B cell (primary cell): Measurements from ENCODE around the gene IGLL5. TPM values are rescaled to one million over a fixed set of nuclear protein-coding genes. Genes with fewer than 3 reads are reported as not detected.

Experiments
- ATAC-seq: fragments of 200-7000 bp; cut with Tn5 transposase; one replicate; pipeline ENCODE4 v1.10.0; 2021; ENCODE audit warnings: low read depth, mild to moderate bottlenecking, moderate number of reproducible peaks, moderate library complexity
- CTCF ChIA-PET: fragments of 350-600 bp; sonication (Branson Sonifier 250); formaldehyde crosslinking; loops from one replicate; lab custom pipeline; 2021; ENCODE audit warnings: antibody characterized with exemption, inconsistent platforms; lab: Charles Lee
- POLR2A ChIA-PET: fragments of 350-600 bp; sonication (Branson Sonifier 250); formaldehyde crosslinking; loops from one replicate; lab custom pipeline; 2021; ENCODE audit warnings: antibody characterized with exemption; lab: Charles Lee
- DNase-seq: peaks from one replicate; pipeline ENCODE4 v3.0.0; 2013
- H2AFZ ChIP-seq: 2 replicates; pipeline ENCODE4 v1.6.1; 2012; ENCODE audit warnings: mild to moderate bottlenecking, low read depth, low read length; ENCODE audit not compliant: insufficient read depth, poor library complexity, severe bottlenecking
- H3K27ac ChIP-seq, 2 donors: 1 replicate in 1 of 2; 2 replicates in 1 of 2; pipeline ENCODE4 v1.5.1; 2012 to 2013; ENCODE audit warnings: low read length in 2 of 2, mild to moderate bottlenecking in 2 of 2, moderate library complexity in 1 of 2
- H3K27me3 ChIP-seq, 4 experiments: fragments of 200-600 bp in 1 of 4; sonication (generic) in 1 of 4; replicated peaks in 1 of 4; 1 replicate in 2 of 4; 2 replicates in 2 of 4; pipeline versions ENCODE4 v1.6.1 to v1.7.0; 2013 to 2016; ENCODE audit warnings: low read length in 3 of 4, mild to moderate bottlenecking in 2 of 4, mixed read lengths in 1 of 4, moderate library complexity in 1 of 4; ENCODE audit not compliant: insufficient read depth in 4 of 4, control insufficient read depth in 3 of 4; ENCODE audit errors: control extremely low read depth in 1 of 4
- H3K36me3 ChIP-seq, 2 experiments: replicated peaks in 1 of 2; 1 replicate in 1 of 2; 2 replicates in 1 of 2; pipeline versions ENCODE4 v1.6.1 to v1.7.1; 2013; ENCODE audit warnings: low read length in 1 of 2; ENCODE audit not compliant: insufficient read depth in 2 of 2, control insufficient read depth in 1 of 2; ENCODE audit errors: control extremely low read depth in 1 of 2, extremely low read depth in 1 of 2
- H3K4me1 ChIP-seq, 2 donors: fragments of 200-600 bp in 1 of 2; sonication (generic) in 1 of 2; 1 replicate in 1 of 2; 2 replicates in 1 of 2; pipeline versions ENCODE4 v1.5.1 to v1.6.1; 2013 to 2017; ENCODE audit warnings: low read length in 2 of 2; ENCODE audit not compliant: control insufficient read depth in 2 of 2, insufficient read depth in 2 of 2
- H3K4me2 ChIP-seq: replicated peaks from 2 replicates; pipeline ENCODE3; 2012; ENCODE audit warnings: mild to moderate bottlenecking, low read depth, low read length; ENCODE audit not compliant: poor library complexity, severe bottlenecking
- H3K4me3 ChIP-seq, 5 experiments: fragments of 200-600 bp in 1 of 5; sonication (generic) in 1 of 5; 1 replicate in 3 of 5; 2 replicates in 2 of 5; pipeline versions ENCODE4 v1.5.1 to v1.7.0; 2011 to 2016; ENCODE audit warnings: low read length in 4 of 5, mild to moderate bottlenecking in 4 of 5, low read depth in 2 of 5, control low read depth in 1 of 5, moderate library complexity in 1 of 5; ENCODE audit not compliant: insufficient read depth in 1 of 5; ENCODE audit errors: control extremely low read depth in 1 of 5, extremely low read depth in 1 of 5
- H3K79me2 ChIP-seq: fragments of 200-600 bp; sonication (generic); one replicate; pipeline ENCODE4 v1.6.0; 2016; ENCODE audit warnings: low read length; ENCODE audit not compliant: control insufficient read depth, insufficient read depth
- H3K9ac ChIP-seq: fragments of 200-600 bp; sonication (generic); 2 replicates; pipeline ENCODE4 v1.6.1; 2017; ENCODE audit warnings: mild to moderate bottlenecking, low read length, moderate library complexity
- H3K9me3 ChIP-seq, 3 donors: one replicate each; pipeline versions ENCODE4 v1.6.1 to v1.7.1; 2013; ENCODE audit warnings: low read length in 2 of 3; ENCODE audit not compliant: control insufficient read depth in 2 of 3, insufficient read depth in 1 of 3; ENCODE audit errors: control extremely low read depth in 1 of 3
- H4K20me1 ChIP-seq: 2 replicates; pipeline ENCODE4 v1.6.0; 2012; ENCODE audit warnings: mild to moderate bottlenecking, low read length; ENCODE audit not compliant: insufficient read depth, control insufficient read depth, poor library complexity, severe bottlenecking
- H3K27ac Mint-ChIP-seq: one replicate; pipeline ENCODE4 v1.8.0; 2021; ENCODE audit warnings: mixed read lengths
- H3K27me3 Mint-ChIP-seq: one replicate; pipeline ENCODE4 v1.8.0; 2021; ENCODE audit warnings: mixed read lengths
- H3K4me1 Mint-ChIP-seq: one replicate; pipeline ENCODE4 v1.8.0; 2021; ENCODE audit warnings: mixed read lengths
- H3K4me3 Mint-ChIP-seq: one replicate; pipeline ENCODE4 v1.8.0; 2021; ENCODE audit warnings: mixed read lengths
- H3K9me3 Mint-ChIP-seq: one replicate; pipeline ENCODE4 v1.8.0; 2022; ENCODE audit warnings: mixed read lengths; ENCODE audit not compliant: insufficient read depth
- CTCF ChIP-seq: fragments of 200-600 bp; IDR thresholded peaks from one replicate; pipeline ENCODE4 v1.8.0; 2022; ENCODE audit warnings: antibody characterized with exemption, mild to moderate bottlenecking
- EZH2 ChIP-seq: IDR thresholded peaks from 2 replicates; pipeline ENCODE4 v1.6.1; 2012; ENCODE audit warnings: borderline replicate concordance, low read depth, mild to moderate bottlenecking, moderate library complexity, low read length; ENCODE audit not compliant: insufficient read depth, poor library complexity, severe bottlenecking
- WGBS: methylation state at CpG from one replicate; pipeline ENCODE4 v1.1.5; 2013; ENCODE audit warnings: missing lambda C conversion rate; ENCODE audit not compliant: insufficient coverage; 5-methylcytosine and 5-hydroxymethylcytosine counted together
- intact Hi-C: fragments of 100-400 bp; cut with micrococcal nuclease; formaldehyde crosslinking; loops from one replicate; pipeline ENCODE4 v1.10.0; 2022
- polyA plus RNA-seq: library from polyadenylated mRNA; depleted of rRNA; stranded (reverse); fragments of >200 nt; gene quantifications from 2 replicates; pipeline ENCODE4 v1.2.3, GENCODE V29; 2012
- total RNA-seq, 2 donors: library from RNA; stranded (reverse); fragments of 120-200 nt in 1 of 2; gene quantifications; 1 replicate in 1 of 2; 2 replicates in 1 of 2; pipeline versions ENCODE4 v1.2.3 to v1.2.4, GENCODE V29; 2013 to 2022

Gene IGLL5
- total and polyA plus RNA-seq, 2 donors (not counting 1 experiment from before 2014, with no cell fraction given): 39.8 to 365 TPM

GRCh38 chr22:22878801-22879674 is 8.6 kb upstream of the IGLL5 start:
- ChIA-PET CTCF (interaction anchor here (1.2 to 11.1 kb wide), 9 partner anchors 8 to 78 kb away, joined by 4 to 364 read pairs (median 12); no protein-coding TSS in a partner anchor), POLR2A (no interaction called here)
- no peaks in the 10 kb centered on the region for H3K79me2 ChIP-seq
- peaks cover 0 to 3% (median 0%) of the 10 kb centered on the region in 4 experiments for H3K27me3 ChIP-seq
- 91% methylated on average over 5 of the region's 11 CpGs for WGBS
- ATAC-seq (no peak), DNase-seq (peak; percentile 30)
- no peak overlapping the region for H3K27ac ChIP-seq
- no peaks in the 10 kb centered on the region for H4K20me1 ChIP-seq
- peaks cover 59 to 62% of the 10 kb centered on the region in 2 donors for H3K4me1 ChIP-seq
- no peak overlapping the region for H3K4me3 ChIP-seq
- H2AFZ ChIP-seq: no peak overlapping the region
- Mint-ChIP-seq H3K4me3 (no peak overlapping the region), H3K27ac (no peak overlapping the region), H3K9me3 (peaks cover 2% of the 10 kb centered on the region), H3K4me1 (peaks cover 73% of the 10 kb centered on the region), H3K27me3 (no peaks in the 10 kb centered on the region)
- H3K4me2 ChIP-seq: peak overlapping the region; percentile 40
- peaks cover 0 to 61% (median 10%) of the 10 kb centered on the region in 3 donors for H3K9me3 ChIP-seq
- H3K9ac ChIP-seq: no peak overlapping the region
- TF ChIP-seq CTCF (no peak), EZH2 (no peak)
- intact Hi-C loops: loop anchor here (2.0 kb wide), 1 partner anchor 14 kb away; no protein-coding TSS in a partner anchor
- H3K36me3 ChIP-seq: no peaks in the 10 kb centered on the region
